ENCODE results near the gene DNAJC11.

- TF ChIP-seq, protein P1, sequence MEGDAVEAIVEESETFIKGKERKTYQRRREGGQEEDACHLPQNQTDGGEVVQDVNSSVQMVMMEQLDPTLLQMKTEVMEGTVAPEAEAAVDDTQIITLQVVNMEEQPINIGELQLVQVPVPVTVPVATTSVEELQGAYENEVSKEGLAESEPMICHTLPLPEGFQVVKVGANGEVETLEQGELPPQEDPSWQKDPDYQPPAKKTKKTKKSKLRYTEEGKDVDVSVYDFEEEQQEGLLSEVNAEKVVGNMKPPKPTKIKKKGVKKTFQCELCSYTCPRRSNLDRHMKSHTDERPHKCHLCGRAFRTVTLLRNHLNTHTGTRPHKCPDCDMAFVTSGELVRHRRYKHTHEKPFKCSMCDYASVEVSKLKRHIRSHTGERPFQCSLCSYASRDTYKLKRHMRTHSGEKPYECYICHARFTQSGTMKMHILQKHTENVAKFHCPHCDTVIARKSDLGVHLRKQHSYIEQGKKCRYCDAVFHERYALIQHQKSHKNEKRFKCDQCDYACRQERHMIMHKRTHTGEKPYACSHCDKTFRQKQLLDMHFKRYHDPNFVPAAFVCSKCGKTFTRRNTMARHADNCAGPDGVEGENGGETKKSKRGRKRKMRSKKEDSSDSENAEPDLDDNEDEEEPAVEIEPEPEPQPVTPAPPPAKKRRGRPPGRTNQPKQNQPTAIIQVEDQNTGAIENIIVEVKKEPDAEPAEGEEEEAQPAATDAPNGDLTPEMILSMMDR (IDR thresholded peaks at IDR 0.05; ENCODE audit: low read depth, low read length), result no peak
- no peak for TF ChIP-seq EZH2phosphoT487 (IDR thresholded peaks at IDR 0.05; ENCODE audit: low read depth)
These were observed 100.3 kb downstream of the DNAJC11 start for GRCh38 chr1:6601049-6601922.
